ENCODE measurements around the gene KDR.

Gene KDR

DNA sequence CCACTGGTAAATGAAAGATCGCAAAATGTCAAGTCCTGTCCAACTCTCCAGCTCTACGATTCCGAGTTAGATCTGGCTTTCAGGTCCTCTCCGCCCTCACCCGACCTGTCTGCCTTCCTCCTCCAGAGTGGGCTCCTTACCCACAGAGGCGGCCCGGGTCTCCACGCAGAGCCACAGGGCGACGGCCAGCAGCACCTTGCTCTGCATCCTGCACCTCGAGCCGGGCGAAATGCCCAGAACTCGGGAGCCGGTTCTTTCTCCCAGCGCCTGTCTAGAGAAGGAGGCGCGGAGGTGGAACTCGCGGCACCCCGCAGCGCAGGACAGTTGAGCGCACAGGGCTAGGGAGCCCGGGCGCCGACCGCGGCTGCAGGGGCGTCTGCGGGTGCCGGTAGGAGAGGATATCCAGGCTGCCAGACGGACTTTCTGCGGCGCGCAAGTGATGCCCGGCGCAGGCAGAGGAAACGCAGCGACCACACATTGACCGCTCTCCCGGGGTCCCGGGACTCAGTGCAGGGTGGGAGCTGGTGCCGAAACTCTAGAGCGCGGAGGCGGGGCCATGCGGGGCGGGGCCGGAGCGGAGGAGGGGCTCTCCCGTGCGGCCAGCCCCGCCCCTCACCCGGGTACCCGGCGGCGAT lies at the start of gene KDR:
KDR (minus strand) TSS at position 509 of the 635 bp plus-strand sequence; CDS start at position 207, 302 bp downstream.
- TF ChIP-seq, protein P1, sequence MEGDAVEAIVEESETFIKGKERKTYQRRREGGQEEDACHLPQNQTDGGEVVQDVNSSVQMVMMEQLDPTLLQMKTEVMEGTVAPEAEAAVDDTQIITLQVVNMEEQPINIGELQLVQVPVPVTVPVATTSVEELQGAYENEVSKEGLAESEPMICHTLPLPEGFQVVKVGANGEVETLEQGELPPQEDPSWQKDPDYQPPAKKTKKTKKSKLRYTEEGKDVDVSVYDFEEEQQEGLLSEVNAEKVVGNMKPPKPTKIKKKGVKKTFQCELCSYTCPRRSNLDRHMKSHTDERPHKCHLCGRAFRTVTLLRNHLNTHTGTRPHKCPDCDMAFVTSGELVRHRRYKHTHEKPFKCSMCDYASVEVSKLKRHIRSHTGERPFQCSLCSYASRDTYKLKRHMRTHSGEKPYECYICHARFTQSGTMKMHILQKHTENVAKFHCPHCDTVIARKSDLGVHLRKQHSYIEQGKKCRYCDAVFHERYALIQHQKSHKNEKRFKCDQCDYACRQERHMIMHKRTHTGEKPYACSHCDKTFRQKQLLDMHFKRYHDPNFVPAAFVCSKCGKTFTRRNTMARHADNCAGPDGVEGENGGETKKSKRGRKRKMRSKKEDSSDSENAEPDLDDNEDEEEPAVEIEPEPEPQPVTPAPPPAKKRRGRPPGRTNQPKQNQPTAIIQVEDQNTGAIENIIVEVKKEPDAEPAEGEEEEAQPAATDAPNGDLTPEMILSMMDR (conservative IDR thresholded peaks at IDR 0.05) = no peak

DNA sequence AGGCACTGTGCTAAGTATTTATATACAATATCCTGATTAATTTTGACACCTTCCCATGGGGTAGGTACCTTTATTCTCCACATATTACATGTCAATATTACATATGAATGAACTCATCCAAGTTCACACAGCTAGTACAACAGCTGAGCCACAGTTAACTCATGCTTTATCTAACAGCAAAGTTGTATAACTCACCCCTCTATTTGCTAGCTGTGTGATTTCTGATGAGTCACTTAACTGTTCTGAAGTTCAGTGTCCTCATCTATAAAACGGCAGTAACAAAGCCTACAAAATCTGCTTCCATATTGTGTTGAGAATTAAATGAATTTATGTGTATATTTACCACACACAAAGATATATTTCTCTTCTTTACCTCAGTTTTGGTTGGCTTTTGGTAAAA lies 48.2 kb upstream of the KDR start:
- TF ChIP-seq, protein P1 (conservative IDR thresholded peaks at IDR 0.05) = no peak
- TF ChIP-seq ZFX (IDR thresholded peaks at IDR 0.05) = no peak
- no peak overlapping the region for H3K27ac ChIP-seq

More for the DNA sequence above, at the start of gene KDR:
- H3K27ac ChIP-seq = no peak within 1 kb of the TSS

GRCh38 chr4:55172694-55173287 lies 47.4 kb upstream of the KDR start:
- TF ChIP-seq, protein P1 (conservative IDR thresholded peaks at IDR 0.05) = no peak
- TF ChIP-seq ZFX (IDR thresholded peaks at IDR 0.05) = no peak
- H3K27ac ChIP-seq = no peak overlapping the region

GRCh38 chr4:55170462-55170861 lies 45.1 kb upstream of the KDR start:
- no peak overlapping the region for H3K27ac ChIP-seq
- TF ChIP-seq ZFX (IDR thresholded peaks at IDR 0.05) = no peak
- TF ChIP-seq, protein P1 (conservative IDR thresholded peaks at IDR 0.05) = no peak

- no peak overlapping the region for H3K27ac ChIP-seq
- TF ChIP-seq, protein P1 (conservative IDR thresholded peaks at IDR 0.05) = no peak
- TF ChIP-seq ZFX (IDR thresholded peaks at IDR 0.05) = no peak
These were observed 44.1 kb upstream of the KDR start for GRCh38 chr4:55169352-55169961.

DNA sequence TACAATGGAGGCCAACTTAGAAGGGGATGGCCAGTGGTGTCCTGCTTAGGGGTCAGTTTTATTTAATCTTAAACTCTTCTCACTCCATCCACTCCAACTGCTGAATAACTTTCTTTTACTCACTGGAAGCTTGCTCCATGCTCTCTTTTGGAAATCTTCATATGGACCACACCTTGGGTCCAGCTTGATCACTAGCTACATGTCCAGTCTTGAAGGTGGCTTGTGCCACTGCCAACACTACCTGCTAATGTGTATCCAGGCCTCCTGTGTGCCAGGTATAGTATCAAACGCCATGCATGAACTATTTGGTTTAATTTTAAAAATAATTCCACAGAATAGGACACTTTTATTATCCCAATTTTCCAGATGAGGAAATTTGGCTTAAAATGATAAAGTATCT lies 37.0 kb upstream of the KDR start:
- TF ChIP-seq, protein P1 (conservative IDR thresholded peaks at IDR 0.05) = no peak
- no peak overlapping the region for H3K27ac ChIP-seq

DNA sequence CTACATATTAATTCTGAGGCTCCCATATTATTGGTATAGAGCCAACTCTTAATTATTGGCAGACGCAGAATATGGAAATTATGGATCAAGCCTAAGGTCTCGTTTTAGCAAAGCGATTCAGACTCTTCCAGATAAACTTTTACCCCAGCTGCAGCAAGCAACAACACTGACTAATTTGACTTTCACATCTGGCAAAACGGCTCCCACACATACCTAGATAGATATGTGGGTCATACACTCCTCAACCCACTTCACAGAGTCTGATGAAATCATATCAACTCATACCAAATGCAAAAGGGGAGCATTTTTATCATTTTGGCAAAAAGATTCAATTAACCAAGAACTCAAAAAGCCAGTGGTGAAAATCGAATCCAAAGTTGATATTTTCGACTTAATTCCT lies 36.3 kb upstream of the KDR start:
- TF ChIP-seq ZFX (IDR thresholded peaks at IDR 0.05) = no peak
- TF ChIP-seq, protein P1 (conservative IDR thresholded peaks at IDR 0.05) = no peak

More for the DNA sequence above, 36.3 kb upstream of the KDR start:
- no peak overlapping the region for H3K27ac ChIP-seq
